RWPE1 (cell line): ENCODE data around the gene EEPD1.

Experiments
- CTCF ChIA-PET: fragments of 350-600 bp; sonication (Branson Sonifier 250); formaldehyde crosslinking; extraction: SDS; loops from one replicate; lab custom pipeline; 2021; lab: Yijun Ruan, JAX
- POLR2A ChIA-PET: fragments of 400-600 bp; formaldehyde crosslinking; extraction: SDS; loops from one replicate; lab custom pipeline; 2020; ENCODE audit warnings: antibody characterized with exemption; ENCODE audit not compliant: low non-redundant PET; lab: Yijun Ruan, JAX
- DNase-seq: peaks from one replicate; pipeline ENCODE4 v3.0.0; 2012; ENCODE audit warnings: low spot score
- H3K27ac ChIP-seq: fragments of 450-650 bp; 2 replicates; pipeline ENCODE4 v1.5.1; 2017
- CTCF ChIP-seq: fragments of 450-650 bp; conservative IDR thresholded peaks from 2 replicates; pipeline ENCODE4 v1.5.1; 2017; ENCODE audit warnings: low read depth, mild to moderate bottlenecking

EEPD1 gene

GRCh38 chr7:36262309-36263094, 109.4 kb downstream of the EEPD1 start:
- DNase-seq, result no peak
- TF ChIP-seq CTCF, result no peak
- no peak overlapping the region for H3K27ac ChIP-seq
- CTCF ChIA-PET, result interaction anchor here (0.6 kb wide), 1 partner anchor 10 kb away, joined by 3 read pairs; no protein-coding TSS in a partner anchor
- POLR2A ChIA-PET, result no interaction called here

- ChIA-PET CTCF (interaction anchor here (0.6 kb wide), 1 partner anchor 10 kb away, joined by 3 read pairs; no protein-coding TSS in a partner anchor), POLR2A (no interaction called here)
- TF ChIP-seq CTCF, result no peak
These were observed 110.0 kb downstream of the EEPD1 start for GRCh38 chr7:36263095-36263484.

GRCh38 chr7:36264123-36264801, 111.2 kb downstream of the EEPD1 start:
- no peak for DNase-seq
- CTCF ChIA-PET, result no interaction called here
- no peak overlapping the region for H3K27ac ChIP-seq
- no peak for TF ChIP-seq CTCF
- POLR2A ChIA-PET, result no interaction called here

More at GRCh38 chr7:36263095-36263484, 110.0 kb downstream of the EEPD1 start:
- DNase-seq, result no peak
- H3K27ac ChIP-seq, result no peak overlapping the region

- DNase-seq, result no peak
- H3K27ac ChIP-seq, result no peak overlapping the region
- no peak for TF ChIP-seq CTCF
- CTCF ChIA-PET, result no interaction called here
- POLR2A ChIA-PET, result no interaction called here
These were observed 112.0 kb downstream of the EEPD1 start for GRCh38 chr7:36264913-36265516.

GRCh38 chr7:36265680-36266079, 112.6 kb downstream of the EEPD1 start:
- CTCF ChIA-PET, result no interaction called here
- H3K27ac ChIP-seq, result no peak overlapping the region

More at GRCh38 chr7:36265680-36266079, 112.6 kb downstream of the EEPD1 start:
- no peak for TF ChIP-seq CTCF
- no peak for DNase-seq
- POLR2A ChIA-PET, result no interaction called here
